GM18511 (cell line): ENCODE results near the gene FAM20B.

Experiments used
- ATAC-seq: cut with Tn5 transposase; IDR thresholded peaks from one replicate; pipeline ENCODE4 v1.9.1; 2021; ENCODE audit warnings: mild to moderate bottlenecking, moderate library complexity; ENCODE audit not compliant: unreplicated experiment

FAM20B gene

DNA sequence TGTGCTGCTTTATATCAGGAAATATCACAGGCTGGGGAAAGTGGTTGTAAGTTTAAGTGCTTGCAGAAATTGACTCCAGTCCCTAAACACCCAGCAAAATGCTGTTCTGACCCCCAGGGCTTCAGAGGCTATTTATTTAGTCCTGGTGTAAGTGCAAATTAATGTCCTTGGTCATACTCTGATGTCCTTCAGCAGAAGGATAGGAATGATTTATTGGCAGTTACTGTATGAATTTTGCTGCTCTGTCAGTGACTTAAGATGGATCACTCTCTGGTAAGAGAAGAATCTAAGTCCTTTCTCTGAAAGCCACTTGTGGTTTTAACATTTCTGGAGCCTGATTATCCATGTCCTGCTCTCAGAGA lies 21.9 kb downstream of the FAM20B start:
- ATAC-seq: no peak

DNA sequence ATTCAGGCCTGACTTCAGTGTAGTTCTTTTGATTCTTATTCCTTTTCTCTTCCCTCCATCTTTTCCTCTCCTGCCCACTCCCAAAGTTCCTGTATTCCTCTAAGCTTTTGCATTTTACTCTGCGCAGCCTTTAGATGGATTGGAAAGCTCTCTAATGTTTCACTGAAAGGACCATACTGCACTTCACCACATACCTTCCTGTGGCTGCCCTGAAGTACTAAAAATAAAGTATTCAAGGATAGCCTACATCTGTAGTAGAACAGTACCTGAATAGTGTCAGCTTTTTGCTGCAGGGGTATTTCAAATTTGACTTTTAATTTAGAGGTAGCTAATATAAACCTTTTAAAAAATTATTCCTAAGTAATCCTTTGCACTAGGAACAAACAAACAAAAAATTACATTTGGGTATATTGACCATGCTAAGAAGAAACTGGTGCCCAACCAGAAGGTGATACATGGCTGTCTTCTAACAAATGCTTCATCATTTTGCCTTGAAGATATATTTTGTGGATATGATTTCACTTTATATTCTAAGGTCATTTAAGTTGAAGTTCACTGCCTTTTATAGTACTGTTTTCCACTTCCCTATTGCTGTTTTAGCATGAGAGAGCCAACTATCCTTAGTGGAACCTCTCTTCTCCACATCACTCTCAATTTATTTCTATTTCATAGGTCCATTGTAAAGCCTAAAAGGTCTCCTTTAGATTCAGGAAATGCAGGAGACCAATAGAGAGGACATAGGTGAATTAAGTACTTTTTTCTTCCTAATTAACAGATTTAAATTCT lies 22.8 kb downstream of the FAM20B start:
- no peak for ATAC-seq

DNA sequence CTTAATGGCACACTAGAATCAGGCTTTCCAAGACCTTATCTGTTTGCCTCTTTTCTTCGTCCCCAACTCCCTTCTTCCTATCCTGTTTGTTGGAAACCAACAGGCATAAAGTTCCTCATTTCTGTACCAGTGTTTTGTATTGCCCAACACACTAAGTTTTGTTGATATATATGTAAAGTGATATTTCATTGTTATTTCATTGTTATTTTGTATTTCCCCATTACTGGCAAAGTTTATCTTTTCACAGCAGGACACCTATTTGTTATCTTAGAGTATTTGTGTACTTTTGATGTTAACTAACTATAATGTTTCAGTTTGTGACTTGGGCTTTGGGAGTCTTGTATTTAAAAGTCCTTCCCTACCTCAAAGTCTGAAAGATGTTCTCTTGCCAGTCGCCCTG lies 27.1 kb downstream of the FAM20B start:
- ATAC-seq: no peak

DNA sequence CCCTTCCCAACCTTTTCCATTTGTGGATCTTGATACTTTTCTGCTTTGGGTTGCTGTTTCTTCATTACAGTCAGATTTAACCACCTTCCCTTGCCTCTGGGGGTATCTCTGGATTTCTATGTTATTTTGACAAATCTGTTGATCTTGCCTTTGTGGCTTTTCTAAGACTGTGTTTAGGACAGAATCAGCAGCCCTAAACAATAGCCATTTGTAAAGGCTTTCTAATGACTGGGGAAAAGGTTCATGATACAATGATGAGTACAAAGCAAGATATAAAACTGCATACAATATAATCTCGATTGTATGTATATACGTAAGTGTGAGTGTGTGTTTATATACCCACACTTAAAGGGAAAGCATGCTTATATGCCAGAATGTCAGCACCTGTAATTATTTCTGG lies 27.8 kb downstream of the FAM20B start:
- ATAC-seq: no peak

DNA sequence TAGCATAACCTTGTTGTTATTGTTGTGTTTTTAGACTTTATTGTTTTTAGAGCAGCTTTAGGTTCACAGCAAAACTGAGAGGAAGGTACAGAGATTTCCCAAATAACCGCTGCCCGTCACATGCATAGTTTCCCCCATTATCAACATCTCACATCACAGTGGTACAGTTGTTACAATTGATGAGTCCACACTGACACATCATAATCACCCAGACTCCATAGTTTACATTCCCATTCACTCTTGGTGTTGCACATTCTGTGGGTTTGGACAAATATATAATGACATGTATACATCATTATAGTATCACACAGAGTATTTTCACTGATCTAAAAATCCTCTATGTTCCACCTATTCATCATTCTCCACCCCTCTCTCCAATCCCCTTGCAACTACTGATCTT lies 30.2 kb downstream of the FAM20B start:
- no peak for ATAC-seq

DNA sequence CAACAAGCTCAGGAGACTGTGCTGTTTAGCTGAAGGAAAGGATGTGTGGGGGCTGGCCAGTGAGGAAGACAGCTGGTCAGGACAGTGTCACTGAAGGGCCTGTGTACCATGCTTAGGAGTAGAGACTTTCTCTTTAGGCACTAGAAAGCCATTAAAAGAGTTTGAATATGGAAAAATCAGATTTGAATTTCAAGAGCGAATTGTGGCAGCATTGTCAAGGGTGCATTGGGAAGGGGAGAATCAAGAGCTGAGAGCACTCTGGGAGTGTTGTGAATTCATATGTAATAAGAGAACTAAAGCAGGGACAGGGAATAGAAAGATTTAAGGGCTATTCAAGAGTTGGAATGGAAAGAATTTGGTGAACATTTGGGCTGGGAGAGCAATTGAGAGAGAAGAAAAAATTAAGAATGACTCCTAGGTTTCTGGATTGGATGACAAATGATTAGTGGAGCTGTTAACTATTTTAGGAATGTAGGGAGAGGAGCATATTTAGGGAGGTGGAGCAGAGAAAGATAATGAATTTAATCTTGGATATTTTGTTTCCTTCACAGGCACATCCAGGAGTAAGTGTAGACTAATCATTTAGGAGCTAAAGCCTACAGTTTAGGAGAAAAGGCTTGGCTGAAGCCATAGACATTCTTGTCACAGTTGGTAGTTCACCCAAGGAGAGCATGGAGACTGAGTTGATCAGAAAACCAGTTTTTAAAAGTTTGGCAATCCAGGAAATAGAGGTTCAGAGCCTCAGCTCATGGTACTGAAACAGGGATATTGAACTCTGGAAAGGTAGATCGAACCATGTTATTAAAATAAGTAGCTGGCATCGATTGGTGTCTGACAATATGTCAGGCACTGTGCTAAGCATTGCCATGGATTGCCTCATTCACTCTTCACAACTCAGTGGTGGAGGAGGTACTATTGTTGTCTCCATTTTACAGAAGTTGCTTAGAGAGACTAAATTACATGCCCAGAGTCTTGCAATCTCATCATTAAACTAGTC lies 33.1 kb downstream of the FAM20B start:
- ATAC-seq: no peak

DNA sequence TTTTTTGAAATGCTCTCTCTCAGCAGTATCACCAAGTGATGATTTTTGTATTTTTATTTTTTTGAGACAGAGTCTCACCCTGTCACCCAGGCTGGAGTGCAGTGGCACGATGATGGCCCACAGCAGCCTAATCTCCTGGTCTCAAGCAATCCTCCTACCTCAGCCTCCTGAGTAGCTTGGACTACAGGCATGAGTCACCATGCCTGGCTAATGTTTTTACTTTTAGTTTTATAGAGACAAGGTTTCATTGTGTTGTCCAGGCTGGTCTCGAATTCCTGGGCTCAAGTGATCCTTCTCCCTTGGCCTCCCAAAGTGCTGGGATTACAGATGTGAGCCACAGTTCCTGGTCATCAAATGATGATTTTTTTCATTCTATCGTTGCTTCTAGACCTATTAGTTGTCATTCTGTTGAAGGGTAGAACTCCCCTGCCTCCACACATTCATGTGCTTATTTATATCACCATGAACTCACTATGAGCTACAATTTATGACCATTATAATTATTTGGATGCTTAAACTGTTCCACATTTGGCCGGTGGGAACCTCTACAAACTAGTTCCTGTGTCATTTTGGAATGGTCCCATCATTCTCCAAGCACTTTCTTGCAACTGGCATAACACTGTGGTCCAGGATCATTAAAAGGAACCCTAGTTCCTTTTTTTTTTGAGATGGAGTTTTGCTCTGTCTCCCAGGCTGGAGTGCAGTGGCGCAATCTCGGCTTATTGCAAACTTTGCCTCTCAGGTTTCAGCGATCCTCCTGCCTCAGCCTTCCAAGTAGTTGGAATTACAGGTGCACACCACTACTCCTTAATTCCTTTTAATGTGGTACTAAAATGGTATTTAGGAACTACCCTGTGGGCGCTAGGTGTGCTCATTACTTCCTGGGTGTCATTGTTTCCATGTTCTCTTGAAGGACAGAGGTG lies 35.9 kb downstream of the FAM20B start:
- ATAC-seq: no peak

DNA sequence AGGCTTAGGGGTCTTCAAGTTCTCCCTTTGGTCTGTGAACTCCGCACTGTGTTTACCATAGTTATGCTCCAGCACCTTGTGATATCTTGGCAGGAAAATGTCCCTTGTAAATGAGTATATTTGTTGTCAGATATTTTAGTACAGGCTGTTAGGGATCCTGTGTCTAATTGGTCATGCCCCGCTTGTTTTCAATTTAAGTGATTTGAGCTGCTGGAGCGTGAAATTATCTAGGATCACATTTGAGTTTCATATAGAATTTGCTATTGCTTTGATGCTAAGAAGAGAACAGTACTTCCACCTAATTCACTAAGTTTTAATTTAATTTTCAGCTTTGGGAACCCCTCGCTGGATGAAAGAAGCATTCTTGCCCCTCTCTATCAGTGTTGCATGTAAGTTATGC lies 40.8 kb downstream of the FAM20B start:
- ATAC-seq: no peak

DNA sequence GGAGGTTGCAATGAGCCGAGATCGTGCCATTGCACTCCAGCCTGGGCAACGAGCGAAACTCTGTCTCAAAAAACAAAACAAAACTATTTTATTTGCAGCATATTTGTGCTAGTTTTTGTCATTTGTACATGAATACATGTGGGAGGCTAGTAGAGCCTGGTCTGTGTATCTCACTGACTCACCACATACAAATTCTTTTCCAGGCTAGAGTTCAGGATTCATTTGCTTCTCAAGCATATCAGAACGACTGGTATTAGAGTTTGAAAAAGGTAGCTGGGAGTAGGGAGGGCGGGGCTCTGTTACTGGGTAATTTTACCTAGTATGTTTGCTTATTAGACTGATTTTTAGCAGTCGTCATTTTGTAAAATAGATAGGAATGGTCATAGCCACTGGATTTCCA lies 51.7 kb downstream of the FAM20B start:
- ATAC-seq: no peak

DNA sequence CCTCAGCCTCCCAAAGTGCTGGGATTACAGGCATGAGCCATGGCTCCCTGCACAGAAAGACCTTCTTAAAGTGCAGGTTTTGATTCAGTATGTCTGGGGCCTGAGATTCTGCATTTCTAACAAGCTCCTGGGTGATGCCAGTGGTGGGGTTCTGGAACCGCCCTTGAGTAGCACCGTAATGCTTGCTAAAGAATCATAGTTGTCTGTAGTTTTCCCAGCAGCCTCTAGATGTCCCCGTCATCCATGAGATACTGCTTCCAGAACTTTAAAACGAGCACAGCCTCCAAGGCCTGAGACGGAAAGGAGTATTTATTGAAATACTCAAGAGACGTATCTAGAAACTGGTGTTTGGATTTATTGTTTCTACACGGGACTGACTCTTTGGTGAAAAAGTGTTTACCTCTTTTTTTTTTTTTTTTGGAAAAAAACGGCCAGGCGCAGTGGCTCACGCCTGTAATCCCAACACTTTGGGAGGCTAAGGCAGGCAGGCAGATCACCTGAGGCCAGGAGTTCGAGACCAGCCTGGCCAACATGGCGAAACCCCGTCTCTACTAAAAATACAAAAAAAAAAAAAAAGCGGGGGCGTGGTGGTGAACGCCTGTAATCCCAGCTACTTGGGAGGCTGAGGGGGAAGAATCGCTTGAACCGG lies 53.5 kb downstream of the FAM20B start:
- no peak for ATAC-seq

DNA sequence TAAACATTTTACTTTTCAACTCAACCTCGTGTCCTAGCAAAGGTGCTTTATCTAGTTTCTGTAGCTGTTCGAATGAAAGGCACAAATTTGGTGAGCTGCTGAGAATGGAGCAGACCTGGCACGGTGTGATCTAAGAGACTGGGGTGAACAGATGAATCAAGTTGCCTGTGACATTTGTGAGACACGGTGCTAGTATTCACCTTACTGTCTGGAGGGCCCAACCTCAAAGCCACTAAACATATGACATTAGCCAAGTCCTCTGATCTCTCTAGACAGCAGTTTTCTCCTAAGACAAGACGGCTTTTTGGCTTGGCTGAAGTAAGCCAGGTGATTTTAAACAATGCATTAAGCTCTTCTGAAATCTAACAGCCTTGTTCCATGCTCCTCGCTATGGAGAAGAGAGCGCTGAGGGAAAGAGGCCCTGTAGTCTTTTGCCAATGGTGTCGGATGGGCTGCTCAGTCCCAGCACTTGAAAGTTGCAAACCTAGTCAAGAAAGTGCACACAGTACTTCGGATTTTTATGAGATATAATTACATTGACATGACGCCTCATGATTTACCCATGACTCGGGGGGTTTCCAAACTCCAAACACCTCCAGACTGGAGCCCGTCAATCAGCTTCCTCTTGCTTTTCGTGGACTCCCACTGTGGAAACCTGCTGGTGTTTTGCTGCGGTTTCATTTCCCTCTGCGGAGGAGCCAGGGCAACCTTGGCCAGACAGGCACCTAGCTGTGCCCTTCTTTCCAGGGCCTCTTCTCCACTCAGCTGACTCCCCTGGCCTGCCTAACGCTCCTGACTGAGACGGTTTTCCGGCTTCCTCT lies 55.4 kb downstream of the FAM20B start:
- peak; percentile 32 for ATAC-seq

DNA sequence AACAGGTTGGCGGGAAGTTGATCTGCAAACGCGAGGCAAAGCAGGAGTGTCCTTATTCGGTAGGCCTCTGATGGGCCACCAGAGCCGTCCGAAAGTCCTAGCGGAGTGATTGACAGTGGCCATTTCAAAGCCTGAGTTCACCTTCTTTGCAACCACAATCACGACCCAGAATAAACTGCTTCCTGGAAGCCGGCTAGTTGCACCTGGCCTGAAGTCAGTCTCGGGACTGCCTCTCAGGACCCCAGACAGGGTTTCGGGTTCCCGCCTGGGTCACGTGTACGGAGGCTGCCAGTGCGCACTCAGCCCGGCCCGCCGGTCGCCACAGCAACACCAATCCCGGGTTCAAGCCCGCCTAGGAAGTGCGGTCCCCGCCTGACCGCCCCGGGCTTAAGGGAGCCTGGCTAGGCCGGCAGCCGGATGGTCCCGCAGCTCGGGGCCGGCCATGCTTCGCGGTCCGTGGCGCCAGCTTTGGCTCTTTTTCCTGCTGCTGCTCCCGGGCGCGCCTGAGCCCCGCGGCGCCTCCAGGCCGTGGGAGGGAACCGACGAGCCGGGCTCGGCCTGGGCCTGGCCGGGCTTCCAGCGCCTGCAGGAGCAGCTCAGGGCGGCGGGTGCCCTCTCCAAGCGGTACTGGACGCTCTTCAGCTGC lies 56.1 kb downstream of the FAM20B start, which contains the start of gene TOR3A:
Gene TOR3A (plus strand): TSS at position 384 of the 646 bp plus-strand sequence. CDS start 59 bp downstream, at position 443.
- peak; percentile 88 for ATAC-seq

DNA sequence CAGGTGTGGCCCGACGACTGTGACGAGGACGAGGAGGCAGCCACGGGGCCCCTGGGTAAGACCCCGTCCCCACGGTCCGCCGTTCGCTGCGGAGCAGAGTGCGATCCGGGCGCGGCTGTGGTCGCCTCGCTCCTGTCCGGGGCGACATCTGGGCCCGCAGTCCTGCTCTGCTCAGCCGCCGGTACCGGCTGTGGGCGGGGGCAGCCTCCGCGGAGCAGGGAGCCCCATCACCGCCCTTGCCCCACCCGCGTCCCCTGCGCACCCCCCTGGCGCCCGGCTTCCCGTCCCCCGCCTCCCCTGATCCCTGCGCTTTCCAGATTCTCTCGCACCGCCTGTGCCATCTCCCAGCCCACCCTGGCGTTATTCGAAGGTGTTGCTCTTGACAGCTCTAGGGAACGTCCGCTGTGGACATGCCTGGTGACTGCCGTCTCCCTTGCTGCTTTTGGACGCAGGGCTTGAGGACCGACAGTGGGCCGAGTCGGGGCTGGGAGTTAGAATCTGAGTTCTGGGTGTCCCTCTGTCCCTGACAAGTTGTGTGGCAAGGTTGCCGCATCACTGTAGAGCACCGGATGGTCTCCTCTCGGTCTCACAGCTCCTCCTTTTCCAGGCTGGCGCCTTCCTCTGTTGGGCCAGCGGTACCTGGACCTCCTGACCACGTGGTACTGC lies 56.8 kb downstream of the FAM20B start:
- ATAC-seq: peak; percentile 20

DNA sequence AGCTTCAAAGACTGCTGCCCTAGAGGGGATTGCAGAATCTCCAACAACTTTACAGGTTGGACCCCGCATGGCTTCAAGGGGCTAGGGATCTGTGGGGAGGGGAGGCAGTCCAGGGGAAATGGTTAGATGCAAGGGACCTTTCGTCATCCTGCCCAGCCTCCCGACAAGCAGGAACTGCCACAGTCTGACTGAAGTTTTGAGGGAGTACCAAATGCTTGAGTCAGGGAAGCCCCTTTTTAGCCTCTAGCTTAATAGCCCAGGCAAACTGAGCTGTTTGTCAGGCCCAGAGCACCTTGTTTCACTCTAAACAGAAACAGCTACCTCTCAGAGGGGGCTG lies 57.3 kb downstream of the FAM20B start:
- ATAC-seq: no peak

DNA sequence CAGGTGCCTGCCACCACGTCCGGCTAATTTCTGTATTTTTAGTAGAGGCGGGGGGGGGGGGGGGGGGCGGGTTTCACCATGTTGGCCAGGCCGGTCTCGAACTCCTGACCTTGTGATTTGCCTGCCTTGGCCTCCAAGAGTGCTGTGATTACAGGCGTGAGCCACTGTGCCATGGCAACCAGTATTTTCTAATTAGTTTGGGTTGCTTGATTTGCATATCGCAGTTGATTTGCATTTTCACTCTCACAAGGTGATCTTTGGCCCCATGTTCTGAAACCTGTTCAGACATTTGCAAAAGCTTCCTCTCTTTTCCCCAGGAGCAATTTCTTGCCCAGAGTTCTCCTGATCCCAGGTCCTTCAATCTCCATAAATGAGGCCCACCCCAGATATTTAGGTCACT lies 57.8 kb downstream of the FAM20B start:
- ATAC-seq: peak; percentile 12

DNA sequence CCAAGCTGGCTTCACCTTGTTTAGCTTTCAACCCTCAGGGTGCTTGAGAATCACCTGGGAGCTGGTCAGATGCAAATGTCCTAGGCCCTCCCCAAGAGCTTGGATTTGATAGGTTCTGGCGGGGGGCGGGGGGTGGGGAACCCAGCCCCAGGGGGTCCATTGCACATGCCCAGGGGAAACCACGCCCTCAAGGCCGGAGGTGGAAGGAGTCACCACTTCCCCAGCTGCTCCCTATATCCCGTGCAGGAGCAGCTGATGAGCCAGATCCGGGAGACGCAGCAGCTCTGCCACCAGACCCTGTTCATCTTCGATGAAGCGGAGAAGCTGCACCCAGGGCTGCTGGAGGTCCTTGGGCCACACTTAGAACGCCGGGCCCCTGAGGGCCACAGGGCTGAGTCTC lies 62.0 kb downstream of the FAM20B start:
- no peak for ATAC-seq

DNA sequence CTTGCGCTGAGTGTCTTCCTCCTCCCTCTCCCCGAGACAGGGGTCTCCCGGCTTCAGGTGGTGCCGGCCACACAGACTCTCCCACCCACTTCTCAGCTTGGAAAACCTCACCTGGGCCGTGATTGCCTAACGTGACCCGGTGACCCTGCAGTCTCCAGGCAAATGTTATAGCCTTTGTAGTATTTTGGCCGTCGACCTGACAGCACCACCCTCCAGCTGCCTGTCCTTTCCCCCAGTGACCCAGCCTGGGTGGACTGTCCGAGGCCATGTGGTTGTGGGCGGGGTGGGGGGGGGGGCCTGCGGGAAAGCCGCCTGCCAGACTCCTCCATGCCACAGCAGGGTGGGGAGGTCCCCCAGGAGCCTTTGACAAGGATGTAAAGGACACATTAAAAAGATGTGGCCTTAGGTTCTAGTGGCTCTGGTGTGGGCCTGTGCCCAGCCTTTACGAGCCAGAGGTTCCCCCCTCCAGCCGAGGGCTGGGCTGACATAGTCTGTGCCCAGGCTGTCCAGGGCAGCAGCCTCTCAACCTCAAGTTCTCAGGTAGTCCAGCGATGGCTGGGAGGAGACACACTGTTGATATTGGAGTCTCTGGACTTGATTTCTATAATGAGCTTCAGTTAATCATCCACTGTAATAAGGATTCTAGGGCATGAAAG lies 64.3 kb downstream of the FAM20B start:
- no peak for ATAC-seq

DNA sequence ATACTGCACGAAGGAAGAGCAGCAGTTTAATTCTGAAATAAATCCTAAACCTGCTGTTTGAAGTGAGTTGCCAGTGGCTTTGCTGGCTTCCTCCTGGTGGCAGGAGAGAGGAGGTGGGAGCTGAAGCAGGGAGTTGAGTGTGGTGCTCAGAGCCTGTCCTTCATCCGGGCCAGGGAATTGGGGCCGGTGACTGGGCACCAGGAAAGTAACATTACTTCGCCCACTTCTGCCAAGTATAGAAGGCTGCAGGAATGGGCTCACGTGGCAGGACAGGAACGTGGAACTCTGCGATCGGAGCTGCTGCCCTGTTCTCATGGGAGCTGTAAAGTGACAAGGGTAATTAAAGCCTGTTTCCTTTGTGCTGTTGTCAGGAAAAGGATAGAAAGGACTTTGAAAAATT lies 64.8 kb downstream of the FAM20B start:
- no peak for ATAC-seq
